Hepatocyte (in vitro differentiated cells): ENCODE results near the gene RAB19.

ENCODE experiments used
- EZH2 ChIP-seq: fragments of 200-600 bp; sonication (generic); IDR thresholded peaks from 2 replicates; pipeline ENCODE4 v1.6.1; 2016; ENCODE audit warnings: antibody characterized with exemption, mild to moderate bottlenecking, borderline replicate concordance
- EZH2phosphoT487 ChIP-seq: fragments of 200-600 bp; sonication (generic); IDR thresholded peaks from one replicate; pipeline ENCODE4 v1.6.1; 2018; ENCODE audit warnings: antibody characterized with exemption, mild to moderate bottlenecking, low read depth, moderate library complexity; ENCODE audit not compliant: unreplicated experiment, severe bottlenecking
- TF ChIP-seq, protein P1 (sequence below): fragments of 200-600 bp; sonication (generic); IDR thresholded peaks from 2 replicates; pipeline ENCODE4 v1.5.1; 2016; ENCODE audit warnings: antibody characterized with exemption, mild to moderate bottlenecking; ENCODE audit not compliant: poor library complexity

DNA sequence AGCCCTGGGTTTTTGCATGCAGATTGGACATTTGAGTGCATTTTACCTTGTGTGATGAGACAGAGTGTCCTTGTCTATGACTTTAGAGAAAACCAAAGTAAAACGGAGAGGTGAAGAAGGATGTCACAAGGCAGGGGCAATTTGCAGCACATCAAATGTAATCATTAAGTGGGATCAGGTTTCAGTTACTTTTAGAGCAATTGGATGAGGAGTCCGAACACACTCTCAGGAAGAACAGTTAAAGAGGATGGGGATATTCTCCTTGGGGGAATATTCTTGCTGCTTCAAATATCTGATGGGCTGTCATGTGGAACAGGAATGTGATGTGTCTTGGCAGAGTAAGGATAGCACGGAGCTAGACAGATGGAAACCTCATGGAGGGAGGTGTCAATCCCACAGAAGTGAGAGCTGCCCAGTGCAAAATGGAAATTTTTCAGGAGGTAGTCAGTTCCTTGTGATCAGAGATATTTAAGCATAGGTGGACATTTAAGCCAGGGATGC is 757 bp downstream of the RAB19 start:
- no peak for TF ChIP-seq EZH2phosphoT487
- TF ChIP-seq, protein P1, sequence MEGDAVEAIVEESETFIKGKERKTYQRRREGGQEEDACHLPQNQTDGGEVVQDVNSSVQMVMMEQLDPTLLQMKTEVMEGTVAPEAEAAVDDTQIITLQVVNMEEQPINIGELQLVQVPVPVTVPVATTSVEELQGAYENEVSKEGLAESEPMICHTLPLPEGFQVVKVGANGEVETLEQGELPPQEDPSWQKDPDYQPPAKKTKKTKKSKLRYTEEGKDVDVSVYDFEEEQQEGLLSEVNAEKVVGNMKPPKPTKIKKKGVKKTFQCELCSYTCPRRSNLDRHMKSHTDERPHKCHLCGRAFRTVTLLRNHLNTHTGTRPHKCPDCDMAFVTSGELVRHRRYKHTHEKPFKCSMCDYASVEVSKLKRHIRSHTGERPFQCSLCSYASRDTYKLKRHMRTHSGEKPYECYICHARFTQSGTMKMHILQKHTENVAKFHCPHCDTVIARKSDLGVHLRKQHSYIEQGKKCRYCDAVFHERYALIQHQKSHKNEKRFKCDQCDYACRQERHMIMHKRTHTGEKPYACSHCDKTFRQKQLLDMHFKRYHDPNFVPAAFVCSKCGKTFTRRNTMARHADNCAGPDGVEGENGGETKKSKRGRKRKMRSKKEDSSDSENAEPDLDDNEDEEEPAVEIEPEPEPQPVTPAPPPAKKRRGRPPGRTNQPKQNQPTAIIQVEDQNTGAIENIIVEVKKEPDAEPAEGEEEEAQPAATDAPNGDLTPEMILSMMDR, result no peak
- TF ChIP-seq EZH2, result no peak
